Brain microvascular endothelial cell (primary cell): ENCODE data around the gene CLTA.

Source experiments
- DNase-seq: peaks from one replicate; pipeline ENCODE4 v3.0.0-alpha.2; 2020
- H3K27ac ChIP-seq: fragments of 250-450 bp; sonication (Bioruptor Pico); 2 replicates; pipeline ENCODE4 v1.5.1; 2020; ENCODE audit warnings: mild to moderate bottlenecking, moderate library complexity
- H3K27me3 ChIP-seq: fragments of 250-450 bp; sonication (Bioruptor Pico); replicated peaks from 2 replicates; pipeline ENCODE4 v1.5.1; 2020; ENCODE audit warnings: mild to moderate bottlenecking
- H3K36me3 ChIP-seq: fragments of 250-450 bp; sonication (Bioruptor Pico); replicated peaks from 2 replicates; pipeline ENCODE4 v1.5.1; 2020; ENCODE audit warnings: mild to moderate bottlenecking
- H3K4me3 ChIP-seq: 2 replicates; pipeline ENCODE4 v1.5.1; 2011; ENCODE audit warnings: low read depth, mild to moderate bottlenecking, control low read depth, low read length, moderate library complexity
- in situ Hi-C: cut with HindIII; loops from 2 replicates; pipeline ENCODE4 v1.10.0; 2017; ENCODE audit warnings: low sequenced_read_pairs, low pct_ligation_motif_present
- TF ChIP-seq, protein P1 (sequence below): IDR thresholded peaks from 2 replicates; pipeline ENCODE4 v1.5.1; 2011; ENCODE audit warnings: low read depth, mild to moderate bottlenecking, moderate library complexity, low read length, control low read depth, inconsistent platforms; ENCODE audit errors: missing control alignments

Gene CLTA

DNA sequence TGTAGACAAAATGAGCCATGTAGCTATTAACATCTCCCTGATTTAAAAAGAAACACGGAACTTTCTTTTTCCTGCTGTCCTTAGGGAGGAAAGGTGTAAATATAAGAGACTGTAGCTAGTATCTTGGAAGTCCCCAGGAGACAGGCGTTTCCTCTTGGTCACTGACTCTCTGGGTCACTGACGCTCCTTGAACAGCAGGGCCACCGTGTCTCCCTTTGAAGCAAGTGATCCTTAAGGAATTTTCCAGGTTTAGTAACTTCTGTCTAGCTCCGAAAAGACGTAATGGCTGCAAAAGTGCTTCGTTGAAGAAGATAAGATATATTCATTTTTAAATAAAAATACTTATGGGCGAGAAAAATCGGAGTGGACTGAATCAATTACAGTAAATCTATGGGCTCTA is 745 bp upstream of the CLTA start:
- TF ChIP-seq, protein P1, sequence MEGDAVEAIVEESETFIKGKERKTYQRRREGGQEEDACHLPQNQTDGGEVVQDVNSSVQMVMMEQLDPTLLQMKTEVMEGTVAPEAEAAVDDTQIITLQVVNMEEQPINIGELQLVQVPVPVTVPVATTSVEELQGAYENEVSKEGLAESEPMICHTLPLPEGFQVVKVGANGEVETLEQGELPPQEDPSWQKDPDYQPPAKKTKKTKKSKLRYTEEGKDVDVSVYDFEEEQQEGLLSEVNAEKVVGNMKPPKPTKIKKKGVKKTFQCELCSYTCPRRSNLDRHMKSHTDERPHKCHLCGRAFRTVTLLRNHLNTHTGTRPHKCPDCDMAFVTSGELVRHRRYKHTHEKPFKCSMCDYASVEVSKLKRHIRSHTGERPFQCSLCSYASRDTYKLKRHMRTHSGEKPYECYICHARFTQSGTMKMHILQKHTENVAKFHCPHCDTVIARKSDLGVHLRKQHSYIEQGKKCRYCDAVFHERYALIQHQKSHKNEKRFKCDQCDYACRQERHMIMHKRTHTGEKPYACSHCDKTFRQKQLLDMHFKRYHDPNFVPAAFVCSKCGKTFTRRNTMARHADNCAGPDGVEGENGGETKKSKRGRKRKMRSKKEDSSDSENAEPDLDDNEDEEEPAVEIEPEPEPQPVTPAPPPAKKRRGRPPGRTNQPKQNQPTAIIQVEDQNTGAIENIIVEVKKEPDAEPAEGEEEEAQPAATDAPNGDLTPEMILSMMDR = no peak
- in situ Hi-C loops = no loop called here
- peaks cover 5% of the 10 kb centered on the region for H3K36me3 ChIP-seq
- H3K4me3 ChIP-seq = peak overlapping the region; percentile 91
- H3K27ac ChIP-seq = peak overlapping the region; percentile 92
- H3K27me3 ChIP-seq = no peaks in the 10 kb centered on the region
- no peak for DNase-seq

GRCh38 chr9:36191290-36191645 is 547 bp downstream of the CLTA start:
- in situ Hi-C loops = no loop called here
- no peak for DNase-seq

DNA sequence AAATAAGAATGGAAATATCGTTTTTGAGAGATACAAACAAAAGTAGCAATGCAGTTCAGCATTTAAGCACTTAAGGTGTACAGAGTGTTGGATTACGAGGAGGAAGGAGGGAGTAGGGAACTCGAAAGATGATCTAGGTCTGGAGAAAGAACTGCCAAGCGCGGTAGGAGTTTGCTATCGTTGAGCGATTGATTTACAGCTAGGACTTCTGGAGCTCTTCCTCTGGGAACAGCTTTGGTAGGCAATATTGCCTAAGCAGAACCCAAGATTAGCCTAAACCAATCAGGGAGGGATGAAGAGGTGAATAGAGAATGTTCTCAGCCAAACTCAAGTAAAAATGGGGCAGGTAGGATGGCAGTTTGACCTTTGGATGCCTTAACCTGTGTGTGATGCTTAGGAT is 965 bp downstream of the CLTA start:
- H3K4me3 ChIP-seq = peak overlapping the region; percentile 91
- in situ Hi-C loops = no loop called here
- peak overlapping the region; percentile 92 for H3K27ac ChIP-seq
- H3K27me3 ChIP-seq = no peaks in the 10 kb centered on the region
- H3K36me3 ChIP-seq = peaks cover 5% of the 10 kb centered on the region
- no peak for DNase-seq
- TF ChIP-seq, protein P1 = no peak

More at GRCh38 chr9:36191290-36191645, 547 bp downstream of the CLTA start:
- Histone ChIP-seq H3K4me3 (peak overlapping the region; percentile 91), H3K36me3 (peaks cover 5% of the 10 kb centered on the region), H3K27ac (peak overlapping the region; percentile 92), H3K27me3 (no peaks in the 10 kb centered on the region)
- TF ChIP-seq, protein P1 = no peak

GRCh38 chr9:36192196-36192595 is 1.5 kb downstream of the CLTA start:
- Histone ChIP-seq H3K27ac (no peak overlapping the region), H3K27me3 (no peaks in the 10 kb centered on the region), H3K4me3 (peak overlapping the region; percentile 91), H3K36me3 (peaks cover 5% of the 10 kb centered on the region)
- in situ Hi-C loops = no loop called here
- DNase-seq = no peak
- TF ChIP-seq, protein P1 = no peak

DNA sequence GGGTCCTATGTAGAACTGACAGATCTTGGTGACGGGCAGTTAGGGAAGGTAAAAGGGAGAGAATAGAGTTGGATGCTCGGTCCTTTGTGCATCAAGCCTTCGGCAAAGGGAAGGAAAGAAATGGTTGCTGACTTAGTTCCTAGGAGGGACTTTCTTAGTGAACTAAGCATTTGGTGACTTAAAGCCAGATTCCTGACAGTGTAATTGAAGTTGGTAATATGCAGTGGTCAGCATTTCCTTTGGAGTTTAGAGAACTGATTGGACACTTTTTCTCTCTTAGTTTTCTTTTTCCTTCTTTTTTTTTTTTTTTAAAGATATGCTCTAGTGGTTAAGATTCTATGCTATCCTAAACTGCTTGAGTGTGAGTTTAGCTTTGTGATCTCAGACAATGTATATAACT is 2.3 kb downstream of the CLTA start:
- Histone ChIP-seq H3K27me3 (no peaks in the 10 kb centered on the region), H3K4me3 (peak overlapping the region; percentile 91), H3K27ac (no peak overlapping the region), H3K36me3 (peaks cover 10% of the 10 kb centered on the region)
- in situ Hi-C loops = no loop called here
- DNase-seq = no peak
- TF ChIP-seq, protein P1 = no peak

- TF ChIP-seq, protein P1 = no peak
- in situ Hi-C loops = no loop called here
- Histone ChIP-seq H3K36me3 (peaks cover 21% of the 10 kb centered on the region), H3K27me3 (no peaks in the 10 kb centered on the region), H3K27ac (no peak overlapping the region), H3K4me3 (no peak overlapping the region)
- DNase-seq = no peak
Measured at GRCh38 chr9:36194326-36195000, 3.7 kb downstream of the CLTA start.
